ENCODE measurements around the gene ADIPOQ. TPM values are rescaled to one million over a fixed set of nuclear protein-coding genes. Genes with fewer than 3 reads are reported as not detected.
"Not testable (repeated sequence)": the region's sequence is repeated elsewhere in the genome, so short reads cannot be mapped to it uniquely, and the experiment has no call there.

The ADIPOQ gene
- total RNA-seq: not detected

DNA sequence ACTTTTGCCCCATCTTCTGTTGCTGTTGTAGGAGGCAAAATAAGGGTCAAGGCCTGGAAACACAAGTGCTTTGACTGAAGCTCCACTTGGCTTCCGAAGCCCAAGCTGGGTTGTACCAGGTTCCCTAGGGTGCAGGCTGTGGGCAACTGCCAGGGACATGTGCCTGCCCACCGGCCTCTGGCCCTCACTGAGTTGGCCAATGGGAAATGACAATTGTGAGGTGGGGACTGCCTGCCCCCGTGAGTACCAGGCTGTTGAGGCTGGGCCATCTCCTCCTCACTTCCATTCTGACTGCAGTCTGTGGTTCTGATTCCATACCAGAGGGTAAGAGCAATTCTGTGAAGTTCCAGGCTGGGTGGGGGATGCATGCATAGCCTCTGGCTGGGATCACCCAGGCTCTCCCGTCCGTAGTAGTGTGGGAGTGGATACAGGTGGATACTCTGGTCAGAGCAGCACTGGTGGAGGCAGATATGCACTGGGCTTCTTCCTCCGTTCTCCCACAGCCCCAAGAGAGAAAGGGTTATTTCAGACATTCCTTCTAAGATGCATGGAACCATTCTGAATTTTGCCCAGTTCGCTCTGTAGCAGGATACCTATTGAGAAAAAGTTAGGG is at the start of gene ADIPOQ:
TSS of gene ADIPOQ (plus strand) at position 285 of the 613 bp plus-strand sequence. CDS start 10,349 bp downstream, outside the sequence.
- H3K27me3 Mint-ChIP-seq: peaks cover 4% of the 10 kb centered on the region
- H3K4me1 Mint-ChIP-seq (ENCODE audit: low read depth): no peaks in the 10 kb centered on the region
- H3K9me3 Mint-ChIP-seq: no peaks in the 10 kb centered on the region
- no peaks in the 10 kb centered on the region for H3K36me3 Mint-ChIP-seq
- no peak within 1 kb of the TSS for H3K4me3 Mint-ChIP-seq
- CTCF ChIA-PET: interaction anchor here (0.9 to 1.3 kb wide), 2 partner anchors 15 to 271 kb away, joined by 3 read pairs; no protein-coding TSS in a partner anchor
- no peak for DNase-seq
- POLR2A ChIA-PET: no interaction called here
- no peak within 1 kb of the TSS for H3K27ac Mint-ChIP-seq
- intact Hi-C loops (cut with micrococcal nuclease): no loop called here

DNA sequence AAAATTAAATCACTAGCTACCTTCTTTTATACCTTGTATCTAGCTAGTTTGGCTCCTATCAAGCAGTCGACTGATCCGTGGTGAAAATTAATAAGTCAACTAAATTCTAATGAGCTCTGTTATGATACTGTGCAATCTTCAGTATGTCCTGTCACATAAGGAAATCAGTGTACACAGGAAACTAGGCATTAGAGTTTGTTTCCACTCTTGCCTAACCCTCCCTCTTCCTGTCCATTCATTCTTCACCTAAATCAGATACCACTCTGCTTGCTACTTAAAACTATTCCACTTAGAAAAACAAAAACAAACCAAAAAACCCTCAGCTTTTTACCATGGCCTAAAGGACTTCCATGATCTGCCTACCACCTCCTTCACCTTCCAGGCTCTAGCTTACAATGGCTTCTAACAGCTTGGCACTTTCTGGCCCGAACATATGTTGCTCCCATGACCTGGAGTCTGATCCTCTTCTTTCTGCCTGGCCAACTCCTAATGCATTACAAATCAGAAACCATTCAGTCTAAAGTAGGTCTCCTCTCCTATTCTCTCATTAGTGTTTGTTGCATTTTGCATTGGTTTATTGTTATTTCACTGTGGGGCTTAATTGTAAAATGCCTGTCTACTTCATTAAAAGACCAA is 44.2 kb upstream of the ADIPOQ start:
- intact Hi-C loops (cut with micrococcal nuclease): no loop called here
- Mint-ChIP-seq H3K27ac (no peak overlapping the region), H3K36me3 (peaks cover 59% of the 10 kb centered on the region), H3K9me3 (no peaks in the 10 kb centered on the region), H3K27me3 (no peaks in the 10 kb centered on the region), H3K4me1 (ENCODE audit: low read depth) (peaks cover 20% of the 10 kb centered on the region), H3K4me3 (no peak overlapping the region)
- ChIA-PET POLR2A (interaction anchor here (1.4 to 2.2 kb wide), 3 partner anchors 10 to 14 kb away, joined by 4 to 11 read pairs (median 6); partner anchors contain the start of gene EIF4A2), CTCF (interaction anchor here (0.8 to 2.0 kb wide), 6 partner anchors 9 to 184 kb away, joined by 3 to 10 read pairs (median 4); no protein-coding TSS in a partner anchor)
- no peak for DNase-seq

DNA sequence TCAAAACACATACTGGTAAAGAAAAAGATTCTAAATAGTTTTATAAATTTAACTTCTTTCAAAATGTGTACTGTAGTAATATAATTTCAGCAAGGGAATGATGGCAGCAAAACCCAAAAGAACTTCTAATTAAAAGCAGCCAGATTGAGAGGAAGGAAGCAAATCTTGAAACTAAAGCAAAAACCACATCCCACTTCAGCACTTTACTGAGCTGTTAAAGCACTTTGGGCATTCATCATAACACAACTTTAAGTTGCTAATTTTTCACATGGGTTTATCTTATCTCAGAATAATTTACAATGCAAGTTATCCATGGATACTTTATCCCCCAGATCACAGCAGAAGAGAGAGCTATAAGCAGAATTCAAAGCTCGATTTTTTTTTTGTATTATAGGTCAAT is 42.2 kb upstream of the ADIPOQ start:
- peaks cover 56% of the 10 kb centered on the region for H3K36me3 Mint-ChIP-seq

DNA sequence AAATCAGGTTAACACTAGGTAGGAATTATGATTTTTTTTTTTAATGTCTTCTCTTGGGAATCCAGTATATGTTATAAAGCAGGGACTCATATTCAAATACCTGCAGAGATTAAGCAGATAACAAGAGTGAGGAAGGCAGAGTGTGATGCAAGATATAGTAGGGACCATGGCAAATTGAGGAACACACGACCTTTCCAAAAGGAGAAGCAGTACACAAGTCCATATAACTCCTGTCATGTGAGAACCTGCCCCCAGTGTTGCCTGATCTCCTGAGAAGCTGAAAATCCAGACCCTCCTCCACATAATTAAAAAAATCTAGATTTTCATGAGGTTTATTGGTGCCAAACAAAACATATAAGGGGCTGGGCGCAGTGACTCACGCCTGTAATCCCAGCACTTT is 39.8 kb upstream of the ADIPOQ start:
- Mint-ChIP-seq H3K27me3 (no peaks in the 10 kb centered on the region), H3K9me3 (no peaks in the 10 kb centered on the region), H3K27ac (no peak overlapping the region), H3K4me1 (ENCODE audit: low read depth) (peaks cover 39% of the 10 kb centered on the region), H3K4me3 (no peak overlapping the region), H3K36me3 (peaks cover 49% of the 10 kb centered on the region)
- intact Hi-C loops (cut with micrococcal nuclease): no loop called here
- ChIA-PET POLR2A (interaction anchor here (1.5 to 7.3 kb wide), 2 partner anchors 12 to 19 kb away, joined by 5 to 52 read pairs; partner anchors contain the start of gene EIF4A2), CTCF (interaction anchor here (0.7 to 4.3 kb wide), 3 partner anchors 19 to 1243 kb away, joined by 6 to 20 read pairs (median 7); no protein-coding TSS in a partner anchor)
- DNase-seq: no peak

More for the DNA sequence above, 42.2 kb upstream of the ADIPOQ start:
- DNase-seq: no peak
- peaks cover 28% of the 10 kb centered on the region for H3K4me1 Mint-ChIP-seq (ENCODE audit: low read depth)
- H3K9me3 Mint-ChIP-seq: no peaks in the 10 kb centered on the region
- ChIA-PET CTCF (interaction anchor here (0.6 to 1.1 kb wide), 2 partner anchors 183 to 857 kb away, joined by 3 read pairs; no protein-coding TSS in a partner anchor), POLR2A (interaction anchor here (1.6 kb wide), 2 partner anchors 16 to 17 kb away, joined by 3 to 5 read pairs; partner anchors contain the start of gene EIF4A2)
- no peaks in the 10 kb centered on the region for H3K27me3 Mint-ChIP-seq
- intact Hi-C loops (cut with micrococcal nuclease): no loop called here
- no peak overlapping the region for H3K27ac Mint-ChIP-seq
- no peak overlapping the region for H3K4me3 Mint-ChIP-seq

DNA sequence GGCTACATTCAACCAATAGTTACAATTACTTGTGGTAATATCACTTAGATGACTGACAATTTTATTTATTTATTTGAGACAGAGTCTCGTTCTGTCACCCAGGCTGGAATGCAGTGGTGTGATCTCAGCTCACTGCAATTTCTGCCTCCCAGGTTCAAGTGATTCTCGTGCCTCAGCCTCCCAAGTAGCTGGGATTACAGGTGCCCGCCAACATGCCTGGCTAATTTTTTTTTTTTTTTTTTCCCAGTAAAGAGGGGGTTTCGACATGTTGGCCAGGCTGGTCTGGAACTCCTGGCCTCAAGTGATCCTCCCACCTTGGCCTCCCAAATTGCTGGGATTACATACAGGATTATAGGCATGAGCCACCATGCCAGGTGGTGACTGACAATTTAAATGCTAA is 39.1 kb upstream of the ADIPOQ start:
- not testable (repeated sequence) for H3K4me3 Mint-ChIP-seq
- H3K36me3 Mint-ChIP-seq: peaks cover 46% of the 10 kb centered on the region
- peaks cover 37% of the 10 kb centered on the region for H3K4me1 Mint-ChIP-seq (ENCODE audit: low read depth)

DNA sequence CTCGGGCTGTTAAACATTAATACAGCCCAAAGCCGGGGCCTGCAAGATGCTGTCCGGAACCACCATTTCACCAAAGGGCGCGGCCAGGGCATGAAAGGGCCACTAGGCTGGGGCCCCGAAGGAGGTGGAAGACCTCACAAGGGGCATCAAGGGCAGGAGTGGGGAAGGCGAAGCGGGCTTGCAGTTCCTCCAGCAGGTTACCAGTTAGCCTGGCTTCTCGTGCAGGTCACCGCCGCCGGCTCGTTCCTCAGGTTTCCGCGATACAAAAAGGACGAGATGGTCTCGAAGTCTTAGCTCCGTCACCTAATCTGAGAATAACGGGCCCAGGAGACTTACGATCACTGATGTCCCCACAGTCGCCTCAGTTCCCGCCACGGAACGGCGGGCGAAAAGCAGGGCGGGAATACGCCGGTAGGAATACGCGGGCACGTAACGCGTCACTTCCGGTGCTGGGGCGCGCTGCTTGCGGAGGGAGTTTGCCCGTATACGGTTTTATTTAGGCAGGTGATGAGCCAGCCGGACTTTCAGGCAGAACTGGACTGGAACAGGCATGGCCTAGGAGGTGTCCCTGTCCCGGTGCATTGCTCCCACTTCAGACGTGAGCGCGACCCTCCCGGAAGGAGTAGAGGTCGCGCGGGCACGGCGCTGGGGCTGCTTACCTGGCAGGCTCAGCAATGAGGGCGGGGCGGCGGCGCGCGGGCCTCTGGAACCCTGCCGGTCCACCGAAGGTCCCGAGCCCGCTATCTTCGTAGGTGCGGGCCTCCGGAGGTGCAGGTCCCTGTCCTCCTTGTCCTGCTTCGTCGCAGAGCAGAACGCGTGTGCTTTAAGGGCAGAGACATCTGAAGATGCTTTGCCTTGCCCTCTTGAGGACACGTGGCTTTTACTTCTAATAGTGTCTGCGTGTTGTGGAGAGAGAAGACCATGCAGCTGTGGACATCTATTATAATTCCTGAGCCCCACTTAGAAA is 36.1 kb upstream of the ADIPOQ start, which contains the start of gene RFC4:
TSS of gene RFC4 (minus strand) at position 394 of the 967 bp plus-strand sequence. CDS start 1,769 bp downstream, outside the sequence.
- peaks cover 24% of the 10 kb centered on the region for H3K4me1 Mint-ChIP-seq (ENCODE audit: low read depth)
- POLR2A ChIA-PET: interaction anchor here (1.0 to 7.3 kb wide), 8 partner anchors 15 to 236 kb away, joined by 3 to 52 read pairs (median 5); partner anchors contain the start of genes DNAJB11 and EIF4A2
- no peaks in the 10 kb centered on the region for H3K9me3 Mint-ChIP-seq
- DNase-seq: peak; percentile 91
- H3K4me3 Mint-ChIP-seq: peak within 1 kb of the TSS; percentile 93
- intact Hi-C loops (cut with micrococcal nuclease): loop anchor here (1.0 kb wide), 2 partner anchors 23 to 239 kb away; partner anchors contain the start of genes EIF4A2 and TBCCD1
- peak within 1 kb of the TSS; percentile 93 for H3K27ac Mint-ChIP-seq
- CTCF ChIA-PET: interaction anchor here (0.9 to 4.7 kb wide), 7 partner anchors 8 to 191 kb away, joined by 3 to 31 read pairs (median 6); no protein-coding TSS in a partner anchor
- peaks cover 24% of the 10 kb centered on the region for H3K36me3 Mint-ChIP-seq
- no peaks in the 10 kb centered on the region for H3K27me3 Mint-ChIP-seq

More for the DNA sequence above, 39.1 kb upstream of the ADIPOQ start:
- ChIA-PET POLR2A (interaction anchor here (0.9 to 7.3 kb wide), 4 partner anchors 11 to 21 kb away, joined by 4 to 52 read pairs (median 4); partner anchors contain the start of gene EIF4A2), CTCF (interaction anchor here (4.3 kb wide), 1 partner anchor 188 kb away, joined by 20 read pairs; no protein-coding TSS in a partner anchor)
- H3K27me3 Mint-ChIP-seq; DNase-seq; intact Hi-C loops (cut with micrococcal nuclease); H3K27ac Mint-ChIP-seq; H3K9me3 Mint-ChIP-seq: not testable (repeated sequence)

DNA sequence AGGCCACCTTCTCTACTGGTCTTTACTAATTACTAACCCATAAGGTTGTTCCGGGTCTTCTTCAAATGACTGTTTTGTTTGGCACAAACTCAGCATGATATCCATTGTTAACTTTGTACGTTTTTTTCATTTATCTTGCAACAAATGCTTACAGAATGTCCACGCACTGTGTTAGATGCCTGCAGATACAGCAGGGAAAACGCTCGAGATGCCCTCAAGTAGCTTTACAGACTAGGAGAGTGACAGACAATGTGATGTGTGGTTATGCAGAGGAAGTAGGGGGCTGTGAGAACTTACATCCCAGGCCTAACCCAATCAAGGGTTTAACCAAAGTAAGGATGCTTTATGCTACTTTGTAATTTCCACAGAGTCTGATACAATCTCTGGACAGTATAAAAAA is 35.3 kb upstream of the ADIPOQ start:
- peak overlapping the region; percentile 93 for H3K4me3 Mint-ChIP-seq
- no peak for DNase-seq
- peak overlapping the region; percentile 93 for H3K27ac Mint-ChIP-seq
- H3K9me3 Mint-ChIP-seq: no peaks in the 10 kb centered on the region
- peaks cover 24% of the 10 kb centered on the region for H3K4me1 Mint-ChIP-seq (ENCODE audit: low read depth)
- intact Hi-C loops (cut with micrococcal nuclease): no loop called here
- H3K36me3 Mint-ChIP-seq: peaks cover 23% of the 10 kb centered on the region
- ChIA-PET CTCF (interaction anchor here (0.9 to 4.7 kb wide), 4 partner anchors 9 to 191 kb away, joined by 3 to 31 read pairs (median 8); no protein-coding TSS in a partner anchor), POLR2A (interaction anchor here (1.0 to 7.3 kb wide), 5 partner anchors 17 to 237 kb away, joined by 3 to 52 read pairs (median 9); partner anchors contain the start of genes DNAJB11 and EIF4A2)
- H3K27me3 Mint-ChIP-seq: no peaks in the 10 kb centered on the region

DNA sequence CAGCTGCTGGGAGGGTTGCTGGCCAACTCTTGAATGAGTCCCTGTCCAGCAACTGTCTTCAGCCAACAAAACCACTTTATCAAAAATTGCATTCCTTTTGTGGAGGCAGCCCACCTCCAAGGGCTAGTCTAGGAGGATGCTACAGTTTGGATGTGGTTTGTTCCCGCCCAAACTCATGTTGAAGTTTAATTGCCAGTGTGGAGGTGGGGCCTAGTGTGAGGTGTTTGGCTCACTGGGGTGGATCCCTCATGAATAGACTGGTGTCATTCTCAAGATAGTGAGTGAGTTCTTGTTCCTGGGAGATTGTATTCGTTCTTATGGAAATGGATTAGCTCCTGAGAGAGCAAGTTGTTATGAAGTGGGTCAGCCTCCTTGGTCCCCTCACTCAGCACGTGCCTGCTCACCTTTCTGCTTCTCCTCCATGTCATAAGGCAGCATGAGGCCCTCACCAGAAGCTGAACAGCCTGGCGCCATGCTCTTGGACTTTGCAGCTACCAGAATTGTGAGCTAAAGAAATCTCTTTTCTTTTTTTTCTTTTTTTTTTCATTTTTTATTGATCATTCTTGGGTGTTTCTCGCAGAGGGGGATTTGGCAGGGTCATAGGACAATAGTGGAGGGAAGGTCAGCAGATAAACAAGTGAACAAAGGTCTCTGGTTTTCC is 32.0 kb upstream of the ADIPOQ start:
- Mint-ChIP-seq H3K27ac (no peak overlapping the region), H3K27me3 (no peaks in the 10 kb centered on the region), H3K4me3 (no peak overlapping the region), H3K4me1 (ENCODE audit: low read depth) (peaks cover 10% of the 10 kb centered on the region), H3K36me3 (peaks cover 3% of the 10 kb centered on the region), H3K9me3 (no peaks in the 10 kb centered on the region)
- CTCF ChIA-PET: interaction anchor here (4.7 kb wide), 1 partner anchor 11 kb away, joined by 31 read pairs; no protein-coding TSS in a partner anchor
- no peak for DNase-seq
- intact Hi-C loops (cut with micrococcal nuclease): no loop called here
- POLR2A ChIA-PET: no interaction called here

DNA sequence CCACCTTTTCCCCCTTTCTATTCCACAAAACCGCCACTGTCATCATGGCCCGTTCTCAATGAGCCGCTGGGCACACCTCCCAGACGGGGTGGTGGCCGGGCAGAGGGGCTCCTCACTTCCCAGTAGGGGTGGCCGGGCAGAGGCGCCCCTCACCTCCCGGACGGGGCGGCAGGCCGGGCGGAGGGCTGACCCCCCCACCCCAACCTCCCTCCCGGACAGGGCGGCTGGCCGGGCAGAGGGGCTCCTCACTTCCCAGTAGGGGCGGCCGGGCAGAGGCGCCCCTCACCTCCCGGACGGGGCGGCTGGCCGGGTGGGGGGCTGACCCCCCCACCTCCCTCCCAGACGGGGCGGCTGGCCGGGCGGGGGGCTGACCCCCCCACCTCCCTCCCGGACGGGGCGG is 31.2 kb upstream of the ADIPOQ start:
- H3K36me3 Mint-ChIP-seq; H3K4me3 Mint-ChIP-seq; H3K4me1 Mint-ChIP-seq (ENCODE audit: low read depth); POLR2A ChIA-PET; intact Hi-C loops (cut with micrococcal nuclease); H3K27ac Mint-ChIP-seq; H3K9me3 Mint-ChIP-seq; H3K27me3 Mint-ChIP-seq; DNase-seq: not testable (repeated sequence)
- CTCF ChIA-PET: interaction anchor here (4.7 kb wide), 1 partner anchor 10 kb away, joined by 31 read pairs; no protein-coding TSS in a partner anchor

DNA sequence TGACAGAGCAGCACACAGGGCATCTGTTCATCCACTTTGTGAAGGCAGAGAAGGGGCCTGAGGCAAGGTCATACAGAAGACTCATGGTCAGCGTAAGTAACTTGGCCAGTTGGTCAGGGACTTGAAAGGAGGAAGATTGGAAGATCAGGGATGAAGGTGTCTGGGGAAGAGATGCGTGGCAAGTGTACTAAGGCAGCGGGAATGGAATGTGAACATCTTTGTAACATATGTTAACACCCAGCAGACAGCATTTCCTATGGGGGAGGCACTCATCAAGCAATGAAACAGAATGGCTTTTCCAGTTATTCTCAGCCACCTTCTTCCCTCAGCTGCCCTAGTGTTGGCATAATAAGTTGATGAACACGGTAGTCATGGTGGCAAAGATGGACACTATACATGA is 28.4 kb upstream of the ADIPOQ start:
- H3K36me3 Mint-ChIP-seq: no peaks in the 10 kb centered on the region
- POLR2A ChIA-PET: no interaction called here

DNA sequence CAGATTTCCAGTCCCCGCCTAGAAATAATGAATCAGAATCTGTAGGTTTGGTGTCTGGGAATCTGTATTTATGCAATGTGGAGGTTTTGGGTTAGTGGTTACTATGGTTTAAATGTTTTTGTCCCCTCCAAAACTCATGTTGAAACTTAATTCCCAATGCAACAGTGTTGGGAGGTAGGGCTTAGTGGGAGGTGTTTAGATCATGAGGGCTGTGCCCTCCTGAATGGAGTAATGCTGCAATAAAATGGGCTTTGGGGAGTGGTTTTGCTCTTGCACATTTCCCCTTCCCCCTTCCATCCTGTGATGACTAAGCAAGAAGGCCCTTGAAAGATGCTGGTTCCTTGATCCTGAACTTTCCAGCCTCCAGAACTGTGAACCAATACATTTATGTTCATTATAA is 27.1 kb upstream of the ADIPOQ start:
- DNase-seq: no peak
- H3K27me3 Mint-ChIP-seq: no peaks in the 10 kb centered on the region
- H3K36me3 Mint-ChIP-seq: no peaks in the 10 kb centered on the region
- H3K4me3 Mint-ChIP-seq: no peak overlapping the region
- no peak overlapping the region for H3K27ac Mint-ChIP-seq
- H3K4me1 Mint-ChIP-seq (ENCODE audit: low read depth): no peaks in the 10 kb centered on the region
- ChIA-PET POLR2A (no interaction called here), CTCF (no interaction called here)
- intact Hi-C loops (cut with micrococcal nuclease): no loop called here
- H3K9me3 Mint-ChIP-seq: no peaks in the 10 kb centered on the region

More for the DNA sequence above, 28.4 kb upstream of the ADIPOQ start:
- Mint-ChIP-seq H3K27ac (no peak overlapping the region), H3K4me3 (no peak overlapping the region), H3K27me3 (no peaks in the 10 kb centered on the region), H3K9me3 (no peaks in the 10 kb centered on the region), H3K4me1 (ENCODE audit: low read depth) (no peaks in the 10 kb centered on the region)
- DNase-seq: no peak
- CTCF ChIA-PET: no interaction called here
- intact Hi-C loops (cut with micrococcal nuclease): no loop called here

Data from activated CD4-positive, alpha-beta memory T cell treated with anti-CD3 and anti-CD28 coated beads for 36 hours (primary cell).